Measurements from ENCODE around the gene TFF2.

DNA sequence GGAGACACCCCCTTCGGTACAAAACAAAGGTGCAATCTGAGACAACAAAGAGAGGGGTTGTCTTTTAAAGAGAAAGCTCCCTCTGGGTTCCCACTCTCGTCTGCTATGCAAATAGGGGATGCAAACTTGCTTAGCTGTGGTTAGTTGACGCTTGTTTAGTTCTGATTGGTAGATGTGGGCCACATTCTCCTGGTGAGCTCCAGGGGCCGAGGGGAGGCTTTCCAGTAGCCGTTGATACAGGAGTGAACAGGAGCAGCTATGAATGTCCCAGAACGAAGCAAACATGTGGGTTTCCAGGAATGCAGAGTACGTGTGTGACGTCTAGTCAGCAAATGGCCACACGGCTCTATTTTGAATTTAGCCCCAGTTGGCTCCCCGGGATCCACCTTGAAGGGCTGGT, 14.7 kb downstream of the TFF2 start:
- TF ChIP-seq, protein P1, sequence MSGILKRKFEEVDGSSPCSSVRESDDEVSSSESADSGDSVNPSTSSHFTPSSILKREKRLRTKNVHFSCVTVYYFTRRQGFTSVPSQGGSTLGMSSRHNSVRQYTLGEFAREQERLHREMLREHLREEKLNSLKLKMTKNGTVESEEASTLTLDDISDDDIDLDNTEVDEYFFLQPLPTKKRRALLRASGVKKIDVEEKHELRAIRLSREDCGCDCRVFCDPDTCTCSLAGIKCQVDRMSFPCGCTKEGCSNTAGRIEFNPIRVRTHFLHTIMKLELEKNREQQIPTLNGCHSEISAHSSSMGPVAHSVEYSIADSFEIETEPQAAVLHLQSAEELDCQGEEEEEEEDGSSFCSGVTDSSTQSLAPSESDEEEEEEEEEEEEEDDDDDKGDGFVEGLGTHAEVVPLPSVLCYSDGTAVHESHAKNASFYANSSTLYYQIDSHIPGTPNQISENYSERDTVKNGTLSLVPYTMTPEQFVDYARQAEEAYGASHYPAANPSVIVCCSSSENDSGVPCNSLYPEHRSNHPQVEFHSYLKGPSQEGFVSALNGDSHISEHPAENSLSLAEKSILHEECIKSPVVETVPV (CRISPR knock-in tag; IDR thresholded peaks at IDR 0.05) = no peak
- TF ChIP-seq ZFP30 (CRISPR knock-in tag; IDR thresholded peaks at IDR 0.05) (no peak), CSDC2 (CRISPR knock-in tag; IDR thresholded peaks at IDR 0.05) (no peak), PPARA (CRISPR knock-in tag; IDR thresholded peaks at IDR 0.05; ENCODE audit: borderline replicate concordance) (no peak), RARB (CRISPR knock-in tag; IDR thresholded peaks at IDR 0.05) (no peak), OSR1 (CRISPR knock-in tag; IDR thresholded peaks at IDR 0.05) (no peak), PATZ1 (CRISPR knock-in tag; IDR thresholded peaks at IDR 0.05; ENCODE audit: borderline replicate concordance) (no peak)

Data from SK-N-SH treated with all-trans-retinoic acid at 6 μM for 48 hours (cell line).